ENCODE results near the gene LYPD4.

Gene LYPD4

DNA sequence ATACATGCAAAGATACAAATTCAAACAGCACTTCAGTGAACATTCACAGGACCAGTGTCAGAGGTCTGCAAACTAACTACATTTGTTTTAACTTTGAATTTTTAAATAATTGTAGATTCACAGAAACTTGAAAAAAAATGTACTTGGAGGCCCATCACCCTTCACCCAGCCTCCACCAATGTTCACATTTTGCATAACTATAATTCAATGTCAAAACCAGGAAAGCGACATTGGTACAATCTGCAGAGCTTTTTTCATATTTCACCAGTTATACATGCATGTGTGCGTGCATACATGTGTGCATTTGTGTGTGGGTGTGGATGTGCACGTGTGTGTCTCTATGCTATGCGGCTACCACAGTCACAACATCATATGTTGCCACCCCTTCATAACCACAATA lies 29.2 kb downstream of the LYPD4 start:
- TF ChIP-seq FOXP2 (optimal IDR thresholded peaks at IDR 0.05; ENCODE audit: borderline replicate concordance, extremely low read depth, extremely low read length, insufficient read depth) (no peak), SIN3A (IDR thresholded peaks at IDR 0.05; ENCODE audit: borderline replicate concordance, insufficient read depth, low read length) (no peak), TAF1 (IDR thresholded peaks at IDR 0.05; ENCODE audit: borderline replicate concordance, insufficient read depth, low read length) (no peak), POLR2AphosphoS5 (IDR thresholded peaks at IDR 0.05; ENCODE audit: low read depth, low read length) (no peak)
- TF ChIP-seq, protein P1, sequence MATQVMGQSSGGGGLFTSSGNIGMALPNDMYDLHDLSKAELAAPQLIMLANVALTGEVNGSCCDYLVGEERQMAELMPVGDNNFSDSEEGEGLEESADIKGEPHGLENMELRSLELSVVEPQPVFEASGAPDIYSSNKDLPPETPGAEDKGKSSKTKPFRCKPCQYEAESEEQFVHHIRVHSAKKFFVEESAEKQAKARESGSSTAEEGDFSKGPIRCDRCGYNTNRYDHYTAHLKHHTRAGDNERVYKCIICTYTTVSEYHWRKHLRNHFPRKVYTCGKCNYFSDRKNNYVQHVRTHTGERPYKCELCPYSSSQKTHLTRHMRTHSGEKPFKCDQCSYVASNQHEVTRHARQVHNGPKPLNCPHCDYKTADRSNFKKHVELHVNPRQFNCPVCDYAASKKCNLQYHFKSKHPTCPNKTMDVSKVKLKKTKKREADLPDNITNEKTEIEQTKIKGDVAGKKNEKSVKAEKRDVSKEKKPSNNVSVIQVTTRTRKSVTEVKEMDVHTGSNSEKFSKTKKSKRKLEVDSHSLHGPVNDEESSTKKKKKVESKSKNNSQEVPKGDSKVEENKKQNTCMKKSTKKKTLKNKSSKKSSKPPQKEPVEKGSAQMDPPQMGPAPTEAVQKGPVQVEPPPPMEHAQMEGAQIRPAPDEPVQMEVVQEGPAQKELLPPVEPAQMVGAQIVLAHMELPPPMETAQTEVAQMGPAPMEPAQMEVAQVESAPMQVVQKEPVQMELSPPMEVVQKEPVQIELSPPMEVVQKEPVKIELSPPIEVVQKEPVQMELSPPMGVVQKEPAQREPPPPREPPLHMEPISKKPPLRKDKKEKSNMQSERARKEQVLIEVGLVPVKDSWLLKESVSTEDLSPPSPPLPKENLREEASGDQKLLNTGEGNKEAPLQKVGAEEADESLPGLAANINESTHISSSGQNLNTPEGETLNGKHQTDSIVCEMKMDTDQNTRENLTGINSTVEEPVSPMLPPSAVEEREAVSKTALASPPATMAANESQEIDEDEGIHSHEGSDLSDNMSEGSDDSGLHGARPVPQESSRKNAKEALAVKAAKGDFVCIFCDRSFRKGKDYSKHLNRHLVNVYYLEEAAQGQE (IDR thresholded peaks at IDR 0.05; ENCODE audit: insufficient read depth in 1 of 2, low read depth in 2 of 2, low read length in 2 of 2) = no peak

DNA sequence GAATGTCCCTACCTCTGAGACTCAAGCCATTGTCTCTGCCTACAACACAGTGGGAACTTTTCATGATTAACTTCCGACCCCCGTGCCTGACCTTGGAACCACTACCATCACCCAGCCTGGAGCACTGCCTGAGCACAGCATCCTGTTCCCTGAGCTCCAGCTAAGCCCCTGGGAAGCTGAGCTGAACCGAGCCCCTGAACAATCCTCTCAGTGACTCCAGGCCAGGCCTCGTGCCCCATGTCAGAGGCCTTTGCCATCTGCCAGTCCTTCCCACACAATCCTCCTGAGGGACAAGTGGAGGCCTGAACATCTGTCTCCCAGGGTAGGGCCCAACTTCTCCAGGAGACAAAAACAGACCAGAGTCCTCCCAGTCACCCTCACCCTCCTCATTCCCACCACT lies 30.6 kb downstream of the LYPD4 start:
- TF ChIP-seq TAF1 (IDR thresholded peaks at IDR 0.05; ENCODE audit: borderline replicate concordance, insufficient read depth, low read length) = no peak
- TF ChIP-seq, protein P1 (IDR thresholded peaks at IDR 0.05; ENCODE audit: insufficient read depth in 1 of 2, low read depth in 2 of 2, low read length in 2 of 2) = no peak

DNA sequence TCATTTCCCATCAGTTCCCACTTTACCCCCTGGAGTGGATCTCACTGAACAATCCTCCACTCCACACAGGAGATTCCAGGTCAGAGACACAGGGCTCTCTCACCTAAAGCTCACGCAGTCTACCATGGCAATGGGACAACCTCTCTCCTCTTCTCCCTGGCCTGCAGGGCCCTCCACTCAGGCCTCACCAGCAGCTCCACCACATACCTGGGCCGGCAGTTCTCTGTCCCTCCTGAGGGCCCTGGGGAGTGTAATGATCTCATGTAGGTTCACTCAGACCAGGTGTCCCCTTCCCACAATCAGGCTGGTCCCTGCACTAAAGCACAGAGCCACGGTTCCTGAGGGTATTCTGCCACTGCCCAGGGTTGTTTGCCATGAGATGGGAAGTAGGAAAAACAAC lies 32.5 kb downstream of the LYPD4 start:
- no peak for TF ChIP-seq FOXP2 (optimal IDR thresholded peaks at IDR 0.05; ENCODE audit: borderline replicate concordance, extremely low read depth, extremely low read length, insufficient read depth)
- TF ChIP-seq, protein P1 (IDR thresholded peaks at IDR 0.05; ENCODE audit: insufficient read depth in 1 of 2, low read depth in 2 of 2, low read length in 2 of 2) = no peak
- no peak for TF ChIP-seq SIN3A (IDR thresholded peaks at IDR 0.05; ENCODE audit: borderline replicate concordance, insufficient read depth, low read length)
- TF ChIP-seq TAF1 (IDR thresholded peaks at IDR 0.05; ENCODE audit: borderline replicate concordance, insufficient read depth, low read length) = no peak
- TF ChIP-seq POLR2AphosphoS5 (IDR thresholded peaks at IDR 0.05; ENCODE audit: low read depth, low read length) = no peak

DNA sequence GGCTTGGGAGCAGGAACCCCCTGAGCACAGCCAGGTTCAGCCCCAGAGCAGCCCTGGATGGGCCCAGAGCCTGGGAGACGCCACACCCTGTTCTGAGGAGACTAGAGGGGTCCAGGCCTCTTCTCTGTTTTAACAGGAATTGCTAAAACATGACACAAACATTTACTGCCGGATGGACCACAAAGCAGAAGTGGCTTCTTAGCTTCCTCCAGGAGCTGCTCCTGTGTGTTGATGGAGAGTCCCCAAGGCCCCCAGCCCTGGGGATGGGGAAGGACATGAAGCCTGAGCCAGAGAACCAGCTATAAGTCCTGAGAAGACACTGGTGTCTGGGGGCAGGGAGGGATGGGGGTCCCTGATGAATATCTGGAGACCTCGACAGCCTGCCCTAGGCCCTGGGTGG lies 33.4 kb downstream of the LYPD4 start:
- TF ChIP-seq, protein P1 (IDR thresholded peaks at IDR 0.05; ENCODE audit: insufficient read depth in 1 of 2, low read depth in 2 of 2, low read length in 2 of 2) = no peak
- TF ChIP-seq FOXP2 (optimal IDR thresholded peaks at IDR 0.05; ENCODE audit: borderline replicate concordance, extremely low read depth, extremely low read length, insufficient read depth) (no peak), SIN3A (IDR thresholded peaks at IDR 0.05; ENCODE audit: borderline replicate concordance, insufficient read depth, low read length) (no peak), TAF1 (IDR thresholded peaks at IDR 0.05; ENCODE audit: borderline replicate concordance, insufficient read depth, low read length) (no peak), POLR2AphosphoS5 (IDR thresholded peaks at IDR 0.05; ENCODE audit: low read depth, low read length) (no peak)

DNA sequence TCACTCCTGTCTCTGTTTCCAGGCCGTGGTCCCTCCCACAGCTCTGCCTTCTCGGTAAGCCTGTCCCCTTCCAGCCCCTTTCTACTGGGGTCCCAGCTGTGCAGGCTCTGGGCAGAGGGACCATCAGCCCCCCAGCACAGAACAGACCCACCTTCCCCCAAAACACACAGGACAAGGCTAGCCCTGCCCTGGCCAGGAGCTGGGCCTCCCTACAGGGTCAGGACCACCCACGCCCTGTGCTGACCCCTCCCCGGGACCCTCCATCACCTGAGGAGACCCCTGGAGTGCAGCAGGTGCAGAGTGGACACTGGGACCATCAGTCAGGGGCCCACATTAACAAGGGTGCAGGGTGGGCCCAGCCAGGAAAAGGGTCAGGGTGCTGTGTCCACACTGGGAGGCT lies 34.2 kb downstream of the LYPD4 start:
- TF ChIP-seq SIN3A (IDR thresholded peaks at IDR 0.05; ENCODE audit: borderline replicate concordance, insufficient read depth, low read length) (no peak), TAF1 (IDR thresholded peaks at IDR 0.05; ENCODE audit: borderline replicate concordance, insufficient read depth, low read length) (no peak), FOXP2 (optimal IDR thresholded peaks at IDR 0.05; ENCODE audit: borderline replicate concordance, extremely low read depth, extremely low read length, insufficient read depth) (no peak)
- TF ChIP-seq, protein P1 (IDR thresholded peaks at IDR 0.05; ENCODE audit: insufficient read depth in 1 of 2, low read depth in 2 of 2, low read length in 2 of 2) = no peak

All from PFSK-1 (cell line).